Mesenchymal stem cell (in vitro differentiated cells and primary cell): ENCODE data around the gene LIMS1.
A peak's percentile ranks its signal among the peaks of the same experiment; 100 is the strongest.
"Not testable (repeated sequence)": the region's sequence is repeated elsewhere in the genome, so short reads cannot be mapped to it uniquely, and the experiment has no call there.

ENCODE experiments used
- DNase-seq: peaks from one replicate; pipeline ENCODE4 v3.0.0-alpha.2; 2013
- H2AFZ ChIP-seq: one replicate; pipeline ENCODE4 v1.6.1; 2013; ENCODE audit warnings: low read depth, mild to moderate bottlenecking, control low read depth, inconsistent platforms, low read length, moderate library complexity
- H2AK5ac ChIP-seq: 2 replicates; pipeline ENCODE4 v1.6.1; 2013; ENCODE audit warnings: low read length, moderate library complexity, mild to moderate bottlenecking, inconsistent platforms; ENCODE audit not compliant: severe bottlenecking
- H2BK120ac ChIP-seq: one replicate; pipeline ENCODE4 v1.6.1; 2013; ENCODE audit warnings: low read depth, mild to moderate bottlenecking, inconsistent platforms, low read length, moderate library complexity
- H2BK12ac ChIP-seq, 2 experiments: one replicate each; pipeline ENCODE4 v1.6.1; 2013; ENCODE audit warnings: inconsistent platforms in 2 of 2, low read length in 2 of 2, mild to moderate bottlenecking in 2 of 2, moderate library complexity in 2 of 2, control low read depth in 1 of 2
- H2BK15ac ChIP-seq: one replicate; pipeline ENCODE4 v1.6.1; 2013; ENCODE audit warnings: mild to moderate bottlenecking, low read depth, inconsistent platforms; ENCODE audit not compliant: poor library complexity, severe bottlenecking
- H2BK5ac ChIP-seq: 2 replicates; pipeline ENCODE4 v1.6.1; 2013; ENCODE audit warnings: low read depth, mild to moderate bottlenecking, low read length, control low read depth, inconsistent platforms; ENCODE audit not compliant: poor library complexity, severe bottlenecking
- H3K14ac ChIP-seq, 2 experiments: one replicate each; pipeline ENCODE4 v1.6.1; 2013; ENCODE audit warnings: inconsistent platforms in 2 of 2, low read length in 2 of 2, control low read depth in 1 of 2, mild to moderate bottlenecking in 1 of 2, moderate library complexity in 1 of 2
- H3K18ac ChIP-seq, 2 experiments: one replicate each; pipeline ENCODE4 v1.6.1; 2013; ENCODE audit warnings: inconsistent platforms in 2 of 2, low read length in 2 of 2, control low read depth in 1 of 2, low read depth in 1 of 2, mild to moderate bottlenecking in 1 of 2
- H3K23ac ChIP-seq, 2 experiments: one replicate each; pipeline ENCODE4 v1.6.1; 2013; ENCODE audit warnings: inconsistent platforms in 2 of 2, low read length in 2 of 2, mild to moderate bottlenecking in 2 of 2, moderate library complexity in 2 of 2, control low read depth in 1 of 2
- H3K27ac ChIP-seq: 2 replicates; pipeline ENCODE4 v1.5.1; 2013; ENCODE audit warnings: mild to moderate bottlenecking, moderate library complexity, low read length, control low read depth, inconsistent platforms; ENCODE audit not compliant: poor library complexity, severe bottlenecking
- H3K27me3 ChIP-seq, 2 experiments: 2 replicates each; pipeline versions ENCODE4 v1.6.1 to v1.7.0; 2013; ENCODE audit warnings: low read length in 2 of 2, mild to moderate bottlenecking in 2 of 2, moderate library complexity in 2 of 2, control low read depth in 1 of 2, inconsistent platforms in 1 of 2; ENCODE audit not compliant: control insufficient read depth in 1 of 2, insufficient read depth in 1 of 2
- H3K36me3 ChIP-seq, 2 experiments: 2 replicates each; pipeline versions ENCODE4 v1.6.1 to v1.7.0; 2013; ENCODE audit warnings: low read length in 2 of 2, control low read depth in 1 of 2, inconsistent platforms in 1 of 2, low read depth in 1 of 2, mild to moderate bottlenecking in 1 of 2; ENCODE audit not compliant: insufficient read depth in 2 of 2, control insufficient read depth in 1 of 2
- H3K4ac ChIP-seq, 2 experiments: one replicate each; pipeline ENCODE4 v1.6.1; 2013; ENCODE audit warnings: inconsistent platforms in 2 of 2, low read length in 2 of 2, mild to moderate bottlenecking in 2 of 2, moderate library complexity in 2 of 2, control low read depth in 1 of 2, low read depth in 1 of 2
- H3K4me1 ChIP-seq: 2 replicates; pipeline ENCODE4 v1.6.1; 2013; ENCODE audit warnings: low read depth, low read length, control low read depth; ENCODE audit not compliant: control insufficient read depth, insufficient read depth
- H3K4me2 ChIP-seq: 2 replicates; pipeline ENCODE4 v1.6.1; 2013; ENCODE audit warnings: low read length, mild to moderate bottlenecking, inconsistent platforms; ENCODE audit not compliant: poor library complexity, severe bottlenecking
- H3K4me3 ChIP-seq, 2 experiments: 2 replicates each; pipeline versions ENCODE4 v1.5.1 to v1.7.0; 2013; ENCODE audit warnings: low read length in 2 of 2, mild to moderate bottlenecking in 2 of 2, control low read depth in 1 of 2, low read depth in 1 of 2; ENCODE audit not compliant: insufficient read depth in 1 of 2
- H3K79me1 ChIP-seq: replicated peaks from 2 replicates; pipeline ENCODE4 v1.6.1; 2013; ENCODE audit warnings: mild to moderate bottlenecking, control low read depth, low read length, inconsistent platforms; ENCODE audit not compliant: poor library complexity, severe bottlenecking
- H3K9ac ChIP-seq: 2 replicates; pipeline ENCODE4 v1.7.0; 2013; ENCODE audit warnings: mild to moderate bottlenecking, low read length, moderate library complexity
- H3K9me3 ChIP-seq: 2 replicates; pipeline ENCODE4 v1.7.0; 2013; ENCODE audit warnings: mild to moderate bottlenecking, low read length; ENCODE audit not compliant: control insufficient read depth
- H4K8ac ChIP-seq: one replicate; pipeline ENCODE4 v1.6.1; 2013; ENCODE audit warnings: inconsistent platforms, mild to moderate bottlenecking, low read length, moderate library complexity
- H4K91ac ChIP-seq: one replicate; pipeline ENCODE4 v1.6.1; 2013; ENCODE audit warnings: mild to moderate bottlenecking, low read length, inconsistent platforms
- WGBS: methylation state at CpG from one replicate; pipeline ENCODE4 v1.1.7; 2013; ENCODE audit warnings: mixed read lengths; 5-methylcytosine and 5-hydroxymethylcytosine counted together

LIMS1 gene

DNA sequence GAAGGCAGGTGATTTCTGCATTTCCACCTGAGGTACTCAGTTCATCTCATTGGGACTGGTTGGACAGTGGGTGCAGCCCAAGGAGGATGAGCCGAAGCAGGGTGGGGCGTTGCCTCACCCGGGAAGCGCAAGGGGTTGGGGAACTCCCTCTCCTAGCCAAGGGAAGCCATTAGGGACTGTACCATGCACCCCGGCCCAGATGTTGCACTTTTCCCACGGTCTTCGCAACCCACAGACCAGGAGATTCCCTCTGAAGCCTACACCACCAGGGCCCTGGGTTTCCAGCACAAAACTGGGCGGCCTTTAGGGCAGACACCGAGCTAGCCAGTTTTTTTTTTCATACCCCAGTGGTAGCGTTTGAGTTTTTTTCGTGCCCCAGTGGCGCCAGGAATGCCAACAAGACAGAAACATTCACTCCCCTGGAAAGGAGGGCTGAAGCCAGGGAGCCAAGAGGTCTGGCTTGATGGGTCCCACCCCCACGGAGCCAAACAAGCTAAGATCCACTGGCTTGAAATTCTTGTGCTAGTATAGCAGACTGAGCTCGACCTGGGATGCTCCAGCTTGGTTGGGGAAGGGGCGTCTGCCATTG, 109.1 kb downstream of the LIMS1 start:
- Histone ChIP-seq H3K27ac (peak overlapping the region; percentile 35), H3K9me3 (no peaks in the 10 kb centered on the region), H2BK120ac (no peak overlapping the region), H3K79me1 (no peaks in the 10 kb centered on the region), H2BK15ac (no peak overlapping the region), H4K91ac (no peak overlapping the region), H4K8ac (peak overlapping the region; percentile 72), H3K27me3 (no peaks in the 10 kb centered on the region), H3K18ac (no peak overlapping the region), H2BK5ac (no peak overlapping the region), H2AFZ (no peak overlapping the region), H3K23ac (no peak overlapping the region), H3K4me3 (no peak overlapping the region), H3K9ac (no peak overlapping the region), H3K4me1 (peaks cover 16% of the 10 kb centered on the region), H3K36me3 (peaks cover 0 to 20% of the 10 kb centered on the region in 2 experiments), H2BK12ac (no peak overlapping the region), H3K14ac (no peak overlapping the region), H3K4me2 (no peak overlapping the region), H3K4ac (no peak overlapping the region), H2AK5ac (no peak overlapping the region)
- DNase-seq, result no peak
- 91% methylated on average over 15 of the region's 15 CpGs for WGBS

DNA sequence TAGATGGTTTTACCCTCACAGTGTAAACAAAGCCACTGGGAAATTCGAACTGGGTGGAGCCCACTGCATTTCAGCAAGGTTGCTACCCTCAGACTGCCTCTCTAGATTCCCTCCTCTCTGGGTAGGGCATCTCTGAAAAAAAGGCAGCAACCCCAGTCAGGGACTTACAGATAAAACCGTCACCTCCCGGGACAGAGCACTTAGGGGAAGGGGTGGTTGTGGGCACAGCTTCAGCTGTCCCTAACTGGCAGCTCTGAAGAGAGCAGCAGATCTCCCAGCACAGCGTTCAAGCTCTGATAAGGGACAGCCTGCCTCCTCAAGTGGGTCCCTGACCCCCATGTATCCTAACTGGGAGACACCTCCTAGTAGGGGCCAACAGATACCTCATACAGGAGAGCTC, 109.6 kb downstream of the LIMS1 start:
- H3K4ac ChIP-seq, H4K91ac ChIP-seq, H2BK5ac ChIP-seq, H3K23ac ChIP-seq, H3K9ac ChIP-seq, H3K79me1 ChIP-seq, H3K9me3 ChIP-seq, H2AFZ ChIP-seq, H3K14ac ChIP-seq, H2BK15ac ChIP-seq, DNase-seq, H3K18ac ChIP-seq, H2BK12ac ChIP-seq, H4K8ac ChIP-seq, H3K27me3 ChIP-seq, H3K4me3 ChIP-seq, H2BK120ac ChIP-seq, H3K4me2 ChIP-seq, H2AK5ac ChIP-seq: not testable (repeated sequence)
- WGBS, result 100% methylated on average over 4 of the region's 4 CpGs
- H3K36me3 ChIP-seq, result peaks cover 0 to 15% of the 10 kb centered on the region in 2 experiments
- peak overlapping the region; percentile 35 for H3K27ac ChIP-seq
- H3K4me1 ChIP-seq, result peaks cover 14% of the 10 kb centered on the region

DNA sequence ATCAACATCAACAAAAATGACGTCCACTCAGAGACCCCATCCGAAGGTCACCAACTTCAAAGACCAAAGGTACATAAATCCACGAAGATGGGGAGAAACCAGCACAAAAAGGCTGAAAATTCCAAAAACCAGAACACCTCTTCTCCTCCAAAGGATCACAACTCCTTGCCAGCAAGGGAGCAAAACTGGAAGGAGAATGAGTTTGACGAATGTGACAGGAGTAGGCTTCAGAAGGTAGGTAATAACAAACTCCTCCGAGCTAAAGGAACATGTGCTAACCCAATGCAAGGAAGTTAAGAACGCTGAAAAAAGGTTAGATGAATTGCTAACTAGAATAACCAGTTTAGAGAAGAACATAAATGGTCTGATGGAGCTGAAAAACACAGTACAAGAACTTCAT, 110.2 kb downstream of the LIMS1 start:
- 94% methylated on average over 6 of the region's 6 CpGs for WGBS
- not testable (repeated sequence) for H3K9ac ChIP-seq

DNA sequence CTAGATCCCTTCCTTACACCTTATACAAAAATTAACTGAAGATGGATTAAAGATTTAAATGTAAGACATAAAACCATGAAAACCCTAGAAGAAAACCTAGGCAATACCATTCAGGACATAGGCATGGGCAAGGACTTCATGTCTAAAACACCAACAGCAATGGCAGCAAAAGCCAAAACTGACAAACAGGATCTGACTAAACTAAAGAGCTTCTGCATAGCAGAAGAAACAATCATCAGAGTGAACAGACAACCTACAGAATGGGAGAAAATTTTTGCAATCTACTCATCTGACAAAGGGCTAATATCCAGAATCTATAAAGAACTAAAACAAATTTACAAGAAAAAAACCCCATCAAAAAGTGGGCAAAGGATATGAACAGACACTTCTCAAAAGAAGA, 114.5 kb downstream of the LIMS1 start:
- not testable (repeated sequence) for DNase-seq, H3K79me1 ChIP-seq, H3K4me2 ChIP-seq, H4K91ac ChIP-seq, H2BK120ac ChIP-seq, H3K4me3 ChIP-seq, H3K36me3 ChIP-seq, H2AFZ ChIP-seq, H2BK5ac ChIP-seq, H3K4ac ChIP-seq, H4K8ac ChIP-seq, H3K14ac ChIP-seq, H2BK15ac ChIP-seq, H3K27ac ChIP-seq, H3K27me3 ChIP-seq, H3K9me3 ChIP-seq, H3K9ac ChIP-seq, H3K18ac ChIP-seq, H2AK5ac ChIP-seq, H3K23ac ChIP-seq, H2BK12ac ChIP-seq, H3K4me1 ChIP-seq

More for the DNA sequence above, 110.2 kb downstream of the LIMS1 start:
- not testable (repeated sequence) for H4K8ac ChIP-seq, H3K14ac ChIP-seq, H2BK120ac ChIP-seq, H2BK12ac ChIP-seq, H2AFZ ChIP-seq, DNase-seq, H3K4me3 ChIP-seq, H2BK5ac ChIP-seq, H3K27ac ChIP-seq, H4K91ac ChIP-seq, H2BK15ac ChIP-seq, H2AK5ac ChIP-seq, H3K23ac ChIP-seq, H3K79me1 ChIP-seq, H3K4me2 ChIP-seq, H3K4ac ChIP-seq, H3K18ac ChIP-seq, H3K27me3 ChIP-seq, H3K9me3 ChIP-seq
- H3K4me1 ChIP-seq, result peaks cover 14% of the 10 kb centered on the region
- H3K36me3 ChIP-seq, result peaks cover 0 to 14% of the 10 kb centered on the region in 2 experiments
